Spleen (tissue), 7 donors: ENCODE results near the gene DNMBP.

ENCODE experiments used
- CTCF ChIP-seq, 11 experiments: fragments of 200-600 bp in 7 of 11; fragments of 450-650 bp in 4 of 11; sonication (generic) in 4 of 11; IDR thresholded peaks in 8 of 11; conservative IDR thresholded peaks in 3 of 11; 1 replicate in 7 of 11; 2 replicates in 4 of 11; pipeline versions ENCODE4 v1.4.0 to v1.8.0; 2016 to 2021; ENCODE audit warnings: antibody characterized with exemption in 11 of 11, inconsistent platforms in 4 of 11, mild to moderate bottlenecking in 1 of 11
- POLR2A ChIP-seq, 3 donors: fragments of 450-650 bp; IDR thresholded peaks; one replicate each; pipeline ENCODE4 v1.5.1; 2017; ENCODE audit warnings: antibody characterized with exemption in 3 of 3, mild to moderate bottlenecking in 1 of 3
- donor health status: DM: no; HTN: no; CAD: no; lungs with moderate emphysema.
- donor health status: DM: no; HTN: no; CAD: no.
- donor health status: DM: no; HTN: no; CAD: no.

- TF ChIP-seq POLR2A (IDR thresholded peaks at IDR 0.05) (no peak), CTCF (IDR thresholded peaks at IDR 0.05 in 8 of 11, conservative IDR thresholded peaks at IDR 0.05 in 3 of 11) (no peak)
Observed at GRCh38 chr10:99858849-99859248, 150.9 kb downstream of the DNMBP start.
